ENCODE results near the gene AK4. TPM values are rescaled to one million over a fixed set of nuclear protein-coding genes. Genes with fewer than 3 reads are reported as not detected.

AK4 gene
- total and polyA plus RNA-seq, 2 of the 8 experiments (the other 6 are each of a cell fraction or from before 2014, with no cell fraction given), result 64.5 to 175 TPM

DNA sequence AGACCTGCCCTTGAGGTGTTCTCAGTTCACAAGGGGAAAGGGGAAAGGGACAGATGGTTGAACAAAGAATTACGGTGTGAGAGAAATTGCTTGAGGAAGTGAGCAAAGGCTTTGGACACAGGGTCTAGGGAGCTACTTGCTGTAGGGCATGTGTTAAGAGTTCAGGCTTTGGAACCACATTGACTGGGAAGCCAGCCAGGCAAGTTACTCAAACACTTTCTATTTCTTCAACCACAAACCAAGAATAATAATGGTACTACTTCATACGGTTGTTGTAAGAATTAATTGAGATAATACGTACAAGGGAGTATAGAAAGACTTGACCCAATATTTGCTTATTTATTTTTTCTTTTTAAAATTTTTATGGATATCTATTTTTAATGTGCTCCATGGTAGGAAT is 26.6 kb downstream of the AK4 start:
- H3K18ac ChIP-seq (ENCODE audit: extremely low read depth, low read length), result no peak overlapping the region; the same call in 1 of the 2 replicates
- H2BK12ac ChIP-seq (ENCODE audit: low read depth, low read length), result no peak overlapping the region
- no peak overlapping the region for H4K8ac ChIP-seq (ENCODE audit: extremely low read depth, insufficient read depth, low read length)
- H3K4me1 ChIP-seq (replicated peaks in 1 of 4; ENCODE audit: control insufficient read depth in 3 of 4, insufficient read depth in 4 of 4, low read length in 3 of 4), result peaks cover 4 to 23% (median 11%) of the 10 kb centered on the region in 4 experiments
- H3K9me3 ChIP-seq (ENCODE audit: insufficient read depth in 2 of 2, low read depth in 1 of 2, low read length in 1 of 2), result no peaks in the 10 kb centered on the region
- H3K79me1 ChIP-seq (ENCODE audit: low read depth, low read length), result peaks cover 8% of the 10 kb centered on the region
- POLR2A ChIA-PET (ENCODE audit: partially characterized antibody), result interaction anchor here (0.6 to 2.4 kb wide), 2 partner anchors 24 to 127 kb away, joined by 3 to 17 read pairs; no protein-coding TSS in a partner anchor
- H2AFZ ChIP-seq (ENCODE audit: low read length), result no peak overlapping the region
- H3K79me2 ChIP-seq (ENCODE audit: control insufficient read depth in 1 of 2, insufficient read depth in 2 of 2, low read length in 2 of 2), result peaks cover 0 to 94% of the 10 kb centered on the region in 2 experiments; a peak in 3 of 4 replicates
- CTCF ChIA-PET (ENCODE audit: partially characterized antibody), result interaction anchor here (8.8 kb wide), 1 partner anchor 34 kb away, joined by 38 read pairs; no protein-coding TSS in a partner anchor
- DNase-seq (ENCODE audit: low read depth in 1 of 2, low spot score in 2 of 2) (no peak), FAIRE-seq (no peak)
- no peaks in the 10 kb centered on the region for H3K23me2 ChIP-seq (ENCODE audit: low read depth, low read length)
- H2BK15ac ChIP-seq (ENCODE audit: low read length), result no peak overlapping the region
- H3K56ac ChIP-seq (replicated peaks; ENCODE audit: insufficient read length, low read depth, low read length), result no peak overlapping the region
- no peak overlapping the region for H2BK120ac ChIP-seq (replicated peaks; ENCODE audit: low read depth, low read length)
- H3K23ac ChIP-seq (ENCODE audit: insufficient read length), result no peak overlapping the region
- no peak overlapping the region for H4K5ac ChIP-seq (ENCODE audit: insufficient read length, low read depth, low read length)
- 98% methylated on average over 3 of the region's 3 CpGs; no CpG with 5 or more reads in 1 of the 2 experiments for WGBS, 2 experiments (ENCODE audit: extremely low coverage in 1 of 2, insufficient coverage in 1 of 2, insufficient read length in 1 of 2, insufficient replicate concordance in 2 of 2, low coverage in 1 of 2, low lambda C conversion rate in 2 of 2, missing lambda C conversion rate in 1 of 2)
- no peak overlapping the region for H2AK5ac ChIP-seq (ENCODE audit: low read depth, low read length)
- no peak overlapping the region for H3K4ac ChIP-seq (replicated peaks; ENCODE audit: insufficient read length, low read depth, low read length)
- no peak for TF ChIP-seq TAF7 (optimal IDR thresholded peaks at IDR 0.05; ENCODE audit: borderline replicate concordance, low read depth, low read length)
- TF ChIP-seq RFX5 (IDR thresholded peaks at IDR 0.05; ENCODE audit: borderline replicate concordance, low read depth, low read length), result no peak
- TF ChIP-seq POU5F1 (IDR thresholded peaks at IDR 0.05; ENCODE audit: low read depth, low read length), result no peak
- no peak for TF ChIP-seq POLR2AphosphoS5 (IDR thresholded peaks at IDR 0.05; ENCODE audit: low read depth, low read length)
- TF ChIP-seq KDM4A (IDR thresholded peaks at IDR 0.05; ENCODE audit: low read depth, low read length, severe bottlenecking), result no peak
- TF ChIP-seq HDAC6 (IDR thresholded peaks at IDR 0.05; ENCODE audit: low read depth, low read length), result no peak
- no peak for TF ChIP-seq SUZ12 (IDR thresholded peaks at IDR 0.05; ENCODE audit: low read length)
- no peak for TF ChIP-seq RNF2 (IDR thresholded peaks at IDR 0.05; ENCODE audit: borderline replicate concordance, low read depth, low read length, missing control alignments, poor library complexity, severe bottlenecking)
- no peak for TF ChIP-seq TAF1 (IDR thresholded peaks at IDR 0.05; ENCODE audit: low read depth, low read length)
- H2BK20ac ChIP-seq (ENCODE audit: low read length), result no peak overlapping the region
- H3K27me3 ChIP-seq (replicated peaks in 1 of 4; ENCODE audit: control insufficient read depth in 3 of 4, extremely low read depth in 1 of 4, insufficient read depth in 3 of 4, low read length in 3 of 4), result no peaks in the 10 kb centered on the region
- H3K27ac ChIP-seq (ENCODE audit: low read depth, low read length), result no peak overlapping the region
- H2BK5ac ChIP-seq (ENCODE audit: low read depth, low read length), result no peak overlapping the region
- no peak overlapping the region; a peak in 1 of 4 replicates for H3K4me2 ChIP-seq (ENCODE audit: insufficient read depth in 1 of 2, low read depth in 2 of 2, low read length in 2 of 2)
- H3K9ac ChIP-seq (replicated peaks in 1 of 4; ENCODE audit: extremely low read depth in 1 of 4, low read depth in 3 of 4, low read length in 3 of 4), result no peak overlapping the region
- no peak overlapping the region for H3K14ac ChIP-seq (ENCODE audit: insufficient read length)
- H4K91ac ChIP-seq (replicated peaks; ENCODE audit: insufficient read length, low read length), result no peak overlapping the region
- H4K20me1 ChIP-seq (replicated peaks in 1 of 2; ENCODE audit: control insufficient read depth in 1 of 2, insufficient read depth in 2 of 2, low read length in 2 of 2), result peaks cover 0 to 2% of the 10 kb centered on the region in 2 experiments
- no peak overlapping the region for H3K4me3 ChIP-seq (ENCODE audit: extremely low read depth in 1 of 4, insufficient read depth in 2 of 4, low read depth in 3 of 4, low read length in 4 of 4)
- H3K36me3 ChIP-seq (ENCODE audit: control insufficient read depth in 2 of 4, insufficient read depth in 4 of 4, low read length in 3 of 4), result no peaks in the 10 kb centered on the region

Measured in H1 (cell line).